CD4-positive, alpha-beta T cell treated with Interleukin-10 for 1 hour (primary cell): ENCODE data around the gene GAPVD1.
A peak's percentile ranks its signal among the peaks of the same experiment; 100 is the strongest.
"Not testable (repeated sequence)": the region's sequence is repeated elsewhere in the genome, so short reads cannot be mapped to it uniquely, and the experiment has no call there.

Experiments used
- DNase-seq: peaks from one replicate; pipeline ENCODE4 v3.0.0-alpha.2; 2020

GAPVD1 gene

DNA sequence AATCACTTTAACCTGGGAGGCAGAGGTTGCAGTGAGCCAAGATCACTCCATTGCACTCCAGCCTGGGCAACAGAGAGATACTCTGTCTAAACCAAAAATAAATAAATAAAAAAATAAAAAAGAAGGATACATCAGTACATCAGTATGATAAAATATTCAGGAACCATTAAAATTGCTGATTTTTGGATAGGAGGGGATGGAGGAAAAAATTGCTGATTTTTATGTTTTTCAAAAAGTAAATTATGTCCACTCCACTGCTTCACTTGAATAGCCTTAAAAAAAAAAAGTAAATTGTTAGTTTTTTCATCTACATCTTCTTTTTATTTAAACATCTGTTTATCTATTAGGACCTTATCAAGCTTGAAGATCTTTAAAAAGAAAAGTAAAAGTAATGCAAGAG is 7.4 kb upstream of the GAPVD1 start:
- no peak for DNase-seq

DNA sequence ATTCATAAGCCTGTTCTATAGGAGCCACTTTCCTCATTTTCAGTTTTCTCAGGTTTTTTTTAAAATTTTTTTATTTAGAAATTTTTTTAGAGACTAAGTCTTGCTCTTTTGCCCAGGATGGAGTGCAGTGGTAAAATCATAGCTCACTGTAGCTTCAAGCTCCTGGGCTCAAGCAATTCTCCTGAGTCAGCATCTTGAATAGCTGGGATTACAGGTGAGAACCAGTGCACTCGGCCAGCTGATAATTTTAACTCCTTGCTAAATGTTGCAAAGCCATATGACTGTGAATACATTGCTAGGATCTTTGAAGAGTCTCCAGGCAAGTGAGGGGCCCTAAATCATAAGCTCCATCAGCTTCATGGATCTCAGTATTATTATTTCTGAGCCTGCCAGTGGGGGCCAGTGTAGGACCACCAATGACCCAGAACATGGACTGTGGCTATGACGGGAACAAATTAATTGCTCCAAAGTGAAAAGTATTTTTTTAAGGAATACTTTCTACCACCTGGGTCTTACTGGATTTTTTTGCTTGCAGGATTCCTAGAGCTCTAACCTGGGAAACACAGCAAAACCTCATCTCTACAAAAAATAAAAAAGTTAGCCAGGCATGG is 5.7 kb upstream of the GAPVD1 start:
- no peak for DNase-seq

DNA sequence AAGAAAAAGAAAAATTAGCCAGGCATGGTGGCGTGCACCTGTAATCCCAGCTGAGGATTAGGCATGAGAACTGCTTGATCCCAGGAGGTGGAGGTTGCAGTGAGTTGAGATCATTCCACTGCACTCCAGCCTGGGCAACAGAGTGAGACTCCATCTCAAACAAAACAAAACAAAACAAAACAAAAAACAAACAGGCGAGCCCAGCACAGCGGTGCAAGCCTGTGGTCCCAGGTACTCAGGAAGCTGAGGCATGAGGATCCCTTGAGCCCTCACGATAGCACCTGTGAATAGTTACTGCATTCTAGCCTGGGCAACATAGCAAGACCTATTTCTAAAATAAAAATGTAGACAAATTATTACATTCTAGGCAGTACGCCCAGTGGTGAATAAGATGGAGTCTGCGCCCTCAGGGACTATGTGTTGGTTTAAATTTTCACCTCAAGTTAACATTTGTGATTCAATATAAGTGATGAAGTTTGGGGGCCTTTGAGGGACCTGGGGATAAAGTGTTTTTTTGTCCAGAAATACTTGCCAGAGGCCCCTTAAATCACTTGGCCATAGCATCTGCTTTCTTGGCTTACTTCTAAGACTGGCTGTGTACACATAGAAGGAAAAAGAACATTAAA is 3.4 kb upstream of the GAPVD1 start:
- DNase-seq: no peak

DNA sequence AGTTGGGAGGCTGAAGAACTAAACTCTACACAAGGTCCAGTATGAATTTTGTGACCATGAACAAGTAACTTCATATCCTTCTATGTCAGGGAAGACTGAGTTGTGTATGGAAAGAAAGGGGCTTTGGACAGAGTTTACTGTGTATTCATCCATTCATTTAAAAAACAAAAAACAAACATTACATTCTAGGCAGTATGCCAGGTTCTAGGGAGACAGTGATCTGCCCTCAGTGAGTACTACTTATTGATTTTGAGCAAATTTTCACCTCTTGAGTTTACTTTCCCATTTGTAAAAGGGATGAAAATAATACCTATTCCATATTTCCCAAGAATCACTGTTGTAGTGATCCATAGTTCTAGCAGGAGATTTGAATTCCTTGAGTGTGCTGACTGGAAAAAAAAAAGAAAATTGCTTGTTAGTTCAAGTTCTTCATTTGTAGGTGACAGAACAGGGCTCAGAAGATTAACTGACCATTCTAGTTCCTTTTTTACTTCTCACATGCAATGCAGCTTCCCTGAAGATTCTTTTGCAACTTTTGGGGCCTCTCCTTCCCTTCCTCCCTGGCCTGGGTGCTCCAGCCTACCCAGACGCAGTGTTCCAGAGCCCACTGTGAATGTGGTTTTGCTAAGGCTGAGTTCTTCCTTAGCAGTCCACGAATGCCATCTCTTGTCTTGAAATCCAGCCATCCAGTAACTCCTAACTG is 2.6 kb upstream of the GAPVD1 start:
- no peak for DNase-seq

DNA sequence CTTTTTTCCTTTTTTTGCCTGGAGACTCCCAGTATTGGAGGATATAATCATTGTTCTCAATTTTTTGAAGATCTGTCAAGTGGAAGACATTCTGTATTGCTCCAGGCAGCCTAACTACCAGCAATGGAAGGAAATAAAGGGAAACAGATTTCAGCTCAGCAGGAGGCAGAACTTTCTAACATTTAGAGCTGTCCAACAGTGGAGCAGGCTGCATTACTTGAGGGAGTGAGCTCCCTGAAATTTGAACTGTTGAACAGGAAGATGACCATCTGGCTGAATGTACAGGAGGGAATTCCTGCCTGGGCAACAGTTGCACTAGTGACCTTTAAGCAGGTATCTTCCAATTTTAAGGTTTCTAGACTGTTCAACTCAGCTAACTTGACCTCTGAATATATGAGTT is 1.1 kb upstream of the GAPVD1 start:
- DNase-seq: no peak

DNA sequence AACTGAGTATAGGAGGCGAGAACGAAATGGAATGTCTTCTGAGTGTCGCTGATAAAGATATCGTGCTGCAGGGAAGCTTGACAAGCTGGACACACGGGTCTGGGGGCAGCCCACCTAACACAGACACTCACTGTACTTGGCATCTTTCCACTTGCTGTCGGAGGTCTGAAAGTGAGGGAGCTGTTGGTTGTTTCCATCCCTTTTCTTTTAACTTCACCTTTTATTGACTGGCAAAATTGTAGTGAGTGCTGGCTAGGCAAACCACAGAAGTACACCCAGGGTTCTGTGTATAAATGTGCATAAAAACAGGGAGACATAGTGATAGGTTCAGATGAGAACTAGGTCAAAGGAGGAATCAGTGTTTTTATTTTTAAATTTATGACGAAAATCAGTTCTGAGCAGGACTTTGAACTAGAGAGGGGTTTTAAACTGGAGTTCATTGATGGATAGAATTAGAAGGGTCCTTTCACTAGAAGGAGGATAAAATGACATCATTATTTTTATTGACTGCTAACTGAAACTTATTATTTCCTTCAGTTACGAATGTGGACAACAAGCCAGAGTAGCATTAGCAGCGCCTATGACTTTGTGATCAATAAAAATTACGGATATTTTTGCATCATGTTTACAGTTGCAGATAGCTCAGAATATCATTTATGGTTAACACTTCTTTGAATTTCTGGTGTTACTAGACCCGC is 817 bp downstream of the GAPVD1 start:
- DNase-seq: no peak

DNA sequence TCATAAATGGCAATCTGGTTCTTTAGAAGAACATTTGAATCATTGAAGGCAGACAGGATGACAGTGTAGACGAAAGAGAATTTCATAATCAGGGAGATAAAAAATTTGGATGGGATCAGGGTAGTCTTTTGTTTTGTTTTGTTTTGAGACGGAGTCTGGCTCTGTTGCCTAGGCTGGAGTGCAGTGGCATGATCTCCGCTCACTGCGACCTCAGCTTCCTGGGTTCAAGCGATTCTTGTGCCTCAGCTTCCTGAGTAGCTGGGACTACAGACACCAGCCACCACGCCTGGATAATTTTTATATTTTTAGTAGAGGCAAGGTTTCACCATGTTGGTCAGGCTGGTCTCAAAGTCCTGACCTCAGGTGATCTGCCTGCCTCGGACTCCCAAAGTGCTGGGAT is 2.4 kb downstream of the GAPVD1 start:
- DNase-seq: peak; percentile 60

DNA sequence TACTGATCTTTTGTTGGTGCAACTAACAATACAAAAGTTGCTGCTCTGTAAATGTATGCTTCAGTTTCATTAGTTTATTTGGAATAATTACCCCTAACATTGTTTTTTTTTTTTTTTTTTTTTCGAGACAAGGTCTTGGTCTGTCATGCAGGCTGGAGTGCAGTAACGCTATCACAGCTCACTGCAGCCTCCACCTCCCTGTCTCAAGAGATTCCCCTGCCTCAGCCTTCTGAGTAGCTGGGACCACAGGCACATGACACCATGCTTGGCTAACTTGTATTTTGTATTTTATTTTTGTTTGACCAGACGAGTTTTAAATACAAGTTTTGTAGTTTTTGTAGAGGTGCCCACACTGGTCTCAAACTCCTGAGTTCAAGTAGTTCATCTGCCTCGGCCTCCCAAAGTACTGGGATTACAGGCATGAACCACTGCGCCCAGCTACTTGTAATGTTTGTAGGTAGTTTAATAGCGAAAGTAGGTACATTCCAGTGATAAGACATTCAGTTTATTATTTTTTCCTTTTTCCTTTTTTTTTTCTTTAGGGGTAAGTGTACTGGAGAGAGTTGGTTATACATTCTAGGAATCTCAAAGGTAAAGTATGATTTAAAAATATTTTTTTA is 6.9 kb downstream of the GAPVD1 start:
- no peak for DNase-seq

DNA sequence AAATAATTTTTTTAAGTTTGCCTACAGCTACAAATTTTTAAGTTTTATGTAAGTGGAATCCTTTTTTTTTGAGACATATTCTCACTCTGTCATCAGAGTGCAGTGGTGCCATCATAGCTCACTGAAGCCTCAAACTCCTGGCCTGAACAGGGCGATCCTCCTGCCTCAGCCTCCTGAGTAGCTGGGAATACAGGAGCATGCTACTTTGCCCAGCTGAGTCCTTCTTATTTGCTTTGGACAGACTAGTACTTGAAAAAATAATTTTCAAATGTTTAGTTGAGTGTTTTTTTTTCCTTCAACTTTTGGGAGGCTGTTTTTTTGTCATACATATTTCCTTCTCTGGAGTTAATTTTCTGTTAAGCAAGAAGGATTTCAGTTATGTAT is 7.4 kb downstream of the GAPVD1 start:
- no peak for DNase-seq

DNA sequence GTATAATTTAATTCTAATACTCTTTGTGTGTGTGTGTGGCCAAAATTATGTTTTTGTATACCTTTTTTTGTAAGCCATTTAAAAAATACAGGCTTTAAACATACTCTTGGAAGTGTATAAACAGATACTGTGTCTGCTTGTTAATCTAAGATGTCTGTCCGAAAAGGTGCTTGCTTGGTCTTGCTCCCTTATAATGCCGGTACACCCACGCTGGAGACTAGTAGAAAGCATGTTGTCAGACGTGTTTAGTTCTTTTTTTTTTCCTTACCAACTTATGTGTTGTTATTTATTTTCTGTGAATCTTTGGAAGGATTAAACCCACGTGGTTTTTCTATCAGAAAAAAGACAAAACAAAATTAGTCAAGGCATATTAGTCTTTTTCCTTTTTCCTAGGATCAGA is 9.5 kb downstream of the GAPVD1 start:
- DNase-seq: no peak

DNA sequence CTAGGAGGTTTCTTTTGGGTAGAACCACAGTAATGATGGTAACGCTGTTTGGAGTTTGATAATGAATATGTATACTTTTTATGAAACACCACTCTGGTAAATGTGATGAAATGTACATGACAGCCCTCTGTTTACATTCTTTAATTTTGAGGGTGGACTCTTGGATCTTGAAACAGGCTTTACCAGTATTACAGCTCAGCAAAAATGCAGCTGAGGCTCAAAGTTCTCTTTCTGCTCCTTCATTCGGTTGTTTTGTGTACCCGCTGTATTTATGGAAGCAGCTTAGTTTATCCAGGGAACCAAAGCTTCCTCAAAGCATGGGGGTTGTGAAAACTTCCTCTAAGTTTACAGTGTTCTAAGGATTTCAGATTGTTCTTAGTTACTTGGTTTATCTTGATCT is 11.1 kb downstream of the GAPVD1 start:
- no peak for DNase-seq

DNA sequence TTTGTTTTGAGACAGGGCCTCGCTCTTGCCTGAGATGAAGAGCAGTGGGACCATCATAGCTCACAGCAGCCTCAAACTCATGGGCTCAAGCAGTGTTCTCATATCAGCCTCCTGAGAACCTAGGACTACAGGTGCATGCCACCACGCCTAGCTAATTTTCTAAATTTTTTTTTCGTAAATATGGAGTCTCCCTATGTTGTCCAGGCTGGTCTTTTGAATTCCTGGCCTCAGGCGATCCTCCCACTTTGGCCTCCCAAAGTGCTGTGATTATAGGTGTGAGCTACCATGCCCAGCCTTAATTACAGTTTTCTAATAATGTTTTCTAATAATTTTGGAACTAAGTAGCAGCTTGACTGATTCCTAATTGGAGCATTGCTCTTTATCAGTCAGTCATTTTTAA is 15.1 kb downstream of the GAPVD1 start:
- DNase-seq: no peak

DNA sequence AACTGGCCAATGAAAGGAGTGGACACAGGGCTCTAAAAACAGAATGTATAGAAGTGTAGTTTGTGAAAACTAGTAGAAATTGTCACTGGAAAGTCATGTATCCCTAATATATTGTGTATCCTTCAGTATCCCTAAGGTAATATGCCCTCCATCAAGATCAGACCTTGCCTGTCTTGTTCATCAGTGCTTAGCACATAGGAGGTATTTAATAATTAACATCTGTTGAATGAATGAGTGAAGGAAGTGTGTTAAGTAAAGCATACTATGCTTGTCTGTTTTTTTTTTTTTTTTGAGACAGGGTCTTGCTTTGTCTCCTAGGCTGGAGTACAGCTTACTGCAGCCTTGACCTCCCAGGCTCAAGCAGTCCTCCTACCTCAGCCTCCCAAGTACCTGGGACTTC is 15.8 kb downstream of the GAPVD1 start:
- no peak for DNase-seq

DNA sequence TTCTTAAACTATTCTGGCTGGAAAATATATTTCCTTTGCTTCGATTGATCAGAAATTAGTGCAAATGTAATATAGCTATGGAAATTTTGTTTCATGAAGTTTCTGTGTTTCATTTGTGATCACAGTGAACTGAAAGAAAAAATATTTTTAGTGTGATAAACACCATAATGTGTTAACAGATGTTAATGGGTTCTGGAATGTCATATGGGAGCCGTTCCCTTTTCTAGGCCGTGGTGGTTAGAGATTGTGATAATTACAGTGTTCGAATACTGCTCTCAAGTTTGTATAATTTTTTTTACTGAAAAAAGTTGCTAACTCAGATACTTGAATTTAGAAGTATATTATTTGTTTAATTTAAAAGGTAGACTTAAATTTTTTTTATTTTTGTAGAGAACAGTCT is 19.3 kb downstream of the GAPVD1 start:
- DNase-seq: no peak

DNA sequence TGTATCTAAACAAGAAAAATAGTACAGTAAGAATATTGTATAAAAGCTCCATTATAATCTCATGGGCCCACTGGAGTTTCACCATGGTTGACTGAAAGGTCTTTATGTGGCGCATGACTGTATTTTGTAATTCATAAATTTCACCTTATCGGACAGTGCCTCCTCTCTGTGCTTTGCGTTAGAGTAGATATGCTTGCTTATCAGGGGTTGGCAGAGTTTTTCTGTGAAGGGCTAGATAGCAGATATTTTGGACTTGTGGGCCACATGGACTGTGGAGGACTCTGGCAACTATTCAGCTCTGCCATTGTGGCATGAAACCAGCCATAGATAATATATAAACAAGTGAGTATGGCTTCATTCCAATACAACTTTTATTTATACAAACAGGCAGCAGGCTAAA is 23.2 kb downstream of the GAPVD1 start:
- no peak for DNase-seq

DNA sequence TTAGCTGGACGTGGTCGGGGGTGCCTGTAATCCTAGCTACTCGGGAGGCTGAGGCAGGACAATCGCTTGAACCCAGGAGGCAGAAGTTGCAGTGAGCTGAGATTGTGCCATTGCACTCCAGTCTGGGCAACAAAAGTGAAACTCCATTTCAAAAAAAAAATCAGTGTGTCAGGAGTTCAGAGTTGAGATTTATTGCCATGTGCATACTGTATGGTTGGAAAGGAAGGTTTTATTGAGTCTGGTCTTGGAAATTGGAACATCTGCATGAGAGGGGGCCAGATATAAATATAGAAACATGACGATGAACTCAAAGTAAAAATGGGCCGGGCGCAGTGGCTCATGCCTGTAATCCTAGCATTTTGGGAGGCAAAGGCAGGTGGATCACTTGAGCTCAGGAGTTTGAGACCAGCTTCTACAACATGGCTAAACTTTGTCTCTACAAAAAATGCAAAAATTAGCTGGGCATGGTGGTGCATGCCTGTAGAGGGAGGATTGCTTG is 25.4 kb downstream of the GAPVD1 start:
- not testable (repeated sequence) for DNase-seq

DNA sequence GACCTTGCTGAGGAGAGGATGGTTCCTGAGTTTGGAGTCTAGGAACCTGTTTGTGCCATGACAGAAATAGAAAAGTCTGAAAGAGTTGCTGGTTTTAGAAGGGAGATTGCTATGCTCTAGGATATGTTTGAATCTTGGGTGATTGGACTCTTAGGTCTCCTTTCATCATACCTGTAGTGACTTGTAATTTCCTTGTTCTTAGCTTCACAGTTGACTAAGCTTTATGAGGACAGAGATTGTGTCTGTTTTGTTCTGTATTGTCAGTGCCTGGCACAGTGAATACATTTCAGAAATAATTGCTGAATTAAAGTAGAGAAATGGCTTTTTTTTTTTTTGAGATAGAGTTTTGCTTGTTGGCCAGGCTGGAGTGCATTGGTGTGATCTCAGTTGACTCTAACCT is 31.5 kb downstream of the GAPVD1 start:
- DNase-seq: no peak

DNA sequence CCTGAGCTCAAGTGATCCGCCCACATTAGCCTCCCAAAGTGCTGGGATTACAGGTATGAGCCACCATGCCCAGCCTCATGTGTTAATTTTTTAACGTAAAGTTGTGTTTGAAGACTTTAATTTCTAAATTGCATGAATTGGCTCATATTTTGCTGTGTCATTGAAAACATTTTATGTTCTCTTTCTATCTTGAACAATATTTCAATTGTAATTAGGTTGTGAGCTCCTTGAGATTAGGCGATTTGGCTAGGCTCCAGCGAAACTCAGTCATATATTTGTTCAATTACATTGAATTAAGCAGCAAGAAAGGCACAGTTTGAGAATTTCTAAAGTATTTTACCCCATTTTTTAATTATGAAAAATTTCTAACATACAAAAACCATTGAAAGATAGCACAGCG is 34.0 kb downstream of the GAPVD1 start:
- DNase-seq: no peak

DNA sequence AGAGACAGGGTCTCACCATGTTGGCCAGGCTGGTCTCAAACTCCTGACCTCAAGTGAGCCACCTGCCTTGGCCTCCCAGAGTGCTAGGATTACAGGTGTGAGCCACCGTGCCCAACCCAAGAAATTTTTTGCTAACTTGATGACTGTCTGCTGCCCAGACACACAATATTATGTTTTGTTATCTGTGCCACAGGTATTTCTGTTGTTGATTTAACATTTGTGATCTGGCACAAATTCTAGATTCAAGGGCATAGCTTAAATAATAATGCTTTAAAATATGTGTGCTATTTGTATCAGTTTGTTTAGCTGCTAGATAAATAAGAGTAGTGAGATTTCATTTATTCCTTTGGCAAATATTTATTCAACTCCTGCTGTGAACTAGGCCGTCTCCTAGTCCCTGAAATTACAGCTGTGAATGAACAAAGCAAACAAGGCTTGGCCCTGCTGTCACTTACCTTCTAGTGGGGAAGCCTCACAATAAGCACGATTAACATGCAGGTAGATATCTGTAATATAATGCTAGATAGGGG is 35.3 kb downstream of the GAPVD1 start:
- no peak for DNase-seq

DNA sequence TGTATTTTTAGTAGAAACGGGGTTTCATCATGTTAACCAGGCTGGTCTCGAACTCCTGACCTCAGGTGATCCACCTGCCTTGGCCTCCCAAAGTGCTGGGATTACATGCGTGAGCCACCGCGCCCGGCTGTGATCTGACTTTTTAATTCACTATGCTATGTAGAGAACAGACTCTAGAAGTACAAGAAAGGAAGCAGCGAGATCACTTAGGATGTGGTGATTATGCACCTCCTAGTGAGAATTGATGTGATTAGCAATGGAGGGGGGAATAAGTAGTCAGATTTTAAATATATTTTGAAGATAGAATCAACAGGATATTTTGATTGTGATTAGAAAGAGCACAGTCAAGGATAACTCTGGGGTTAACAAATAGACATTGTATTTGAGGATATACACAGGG is 36.3 kb downstream of the GAPVD1 start:
- no peak for DNase-seq

DNA sequence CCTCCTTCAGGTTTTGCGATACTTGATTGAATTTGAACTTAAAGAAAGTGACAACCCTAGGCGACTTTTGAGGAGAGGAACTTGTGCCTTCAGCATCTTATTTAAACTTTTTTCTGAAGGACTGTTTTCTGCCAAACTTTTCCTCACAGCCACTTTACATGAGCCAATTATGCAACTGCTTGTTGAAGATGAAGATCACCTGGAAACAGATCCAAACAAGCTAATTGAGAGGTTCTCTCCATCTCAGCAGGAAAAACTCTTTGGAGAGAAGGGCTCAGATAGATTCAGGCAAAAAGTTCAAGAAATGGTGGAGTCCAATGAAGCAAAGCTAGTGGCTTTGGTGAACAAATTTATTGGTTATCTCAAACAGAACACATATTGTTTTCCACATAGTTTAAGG is 40.6 kb downstream of the GAPVD1 start:
- no peak for DNase-seq

DNA sequence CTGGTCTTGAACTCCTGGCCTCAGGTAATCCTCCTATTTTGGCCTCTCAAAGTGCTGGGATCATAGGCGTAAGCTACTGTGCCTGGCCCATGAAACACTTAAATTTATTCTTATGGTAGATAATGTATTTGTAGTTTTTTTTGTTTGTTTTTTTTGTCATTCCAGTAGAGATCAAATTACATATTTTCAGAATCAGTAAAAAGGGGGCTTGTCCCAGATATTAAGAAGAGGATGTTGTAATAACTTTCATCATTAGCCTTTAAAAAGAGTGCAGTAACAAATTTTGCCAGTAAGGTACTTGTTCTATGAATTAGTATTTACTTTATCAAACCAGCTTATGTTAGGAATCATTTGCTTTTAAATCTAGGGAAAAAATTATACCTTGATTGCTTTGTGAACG is 42.6 kb downstream of the GAPVD1 start:
- DNase-seq: no peak

DNA sequence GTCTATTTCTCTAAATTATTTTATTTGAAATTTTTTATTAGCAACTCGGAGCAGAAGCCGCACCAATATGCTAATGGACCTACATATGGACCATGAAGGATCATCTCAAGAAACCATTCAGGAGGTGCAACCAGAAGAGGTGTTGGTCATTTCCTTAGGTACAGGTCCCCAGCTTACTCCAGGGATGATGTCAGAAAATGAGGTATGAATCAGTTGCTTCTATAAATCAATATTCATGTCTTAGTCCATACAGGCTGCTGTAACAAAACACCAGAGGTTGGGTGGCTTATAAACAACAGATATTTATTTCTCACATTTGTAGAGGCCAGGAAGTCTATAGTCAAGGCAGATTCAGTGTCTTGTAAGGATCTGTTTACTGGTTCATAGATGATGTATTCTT is 50.8 kb downstream of the GAPVD1 start:
- no peak for DNase-seq
